Esophagus squamous epithelium (tissue), 5 donors: ENCODE results near the gene APCS. TPM values are rescaled to one million over a fixed set of nuclear protein-coding genes. Genes with fewer than 3 reads are reported as not detected.

Source experiments
- DNase-seq: peaks from one replicate; lab custom pipeline; 2025; lab: John Stamatoyannopoulos, UW
- H3K27ac ChIP-seq, 4 donors: fragments of 200-600 bp; sonication (generic); one replicate each; pipeline ENCODE4 v1.5.1; 2016 to 2019; ENCODE audit warnings: mild to moderate bottlenecking in 1 of 4
- H3K27me3 ChIP-seq, 4 donors: fragments of 200-600 bp; sonication (generic); 1 replicate in 3 of 4; 2 replicates in 1 of 4; pipeline versions ENCODE4 v1.5.1 to v1.6.0; 2017 to 2021; ENCODE audit warnings: antibody characterized with exemption in 1 of 4
- H3K36me3 ChIP-seq, 3 donors: fragments of 200-600 bp; sonication (generic); one replicate each; pipeline ENCODE4 v1.5.1; 2016 to 2019
- H3K4me1 ChIP-seq, 3 donors: fragments of 200-600 bp; sonication (generic); one replicate each; pipeline ENCODE4 v1.5.1; 2017 to 2019
- H3K4me3 ChIP-seq, 4 donors: fragments of 200-600 bp; sonication (generic); 1 replicate in 3 of 4; 2 replicates in 1 of 4; pipeline ENCODE4 v1.5.1; 2016 to 2019; ENCODE audit warnings: mild to moderate bottlenecking in 2 of 4, moderate library complexity in 1 of 4
- H3K9me3 ChIP-seq, 3 donors: fragments of 200-600 bp; sonication (generic); one replicate each; pipeline ENCODE4 v1.5.1; 2016 to 2019
- POLR2A ChIP-seq, 4 donors: fragments of 450-650 bp; IDR thresholded peaks; one replicate each; pipeline ENCODE4 v1.6.1; 2017; ENCODE audit warnings: antibody characterized with exemption in 4 of 4, mild to moderate bottlenecking in 4 of 4, moderate library complexity in 3 of 4
- WGBS, 2 donors: methylation state at CpG; one replicate each; pipeline ENCODE4 v1.1.5; 2018; 5-methylcytosine and 5-hydroxymethylcytosine counted together
- intact Hi-C: fragments of 100-400 bp; cut with DNase I; formaldehyde crosslinking; loops from one replicate; pipeline ENCODE4 v1.15.0; 2022
- total RNA-seq, 4 donors: library from RNA; depleted of rRNA; stranded (reverse); fragments of >200 nt; gene quantifications; one replicate each; pipeline ENCODE4 v1.1.0, GENCODE V29; 2016
- TF ChIP-seq, protein P1 (sequence below), 6 experiments: fragments of 450-650 bp in 4 of 6; fragments of 200-600 bp in 2 of 6; sonication (generic) in 2 of 6; IDR thresholded peaks; one replicate each; pipeline ENCODE4 v1.5.1; 2016 to 2019; ENCODE audit warnings: antibody characterized with exemption in 6 of 6, mild to moderate bottlenecking in 4 of 6, moderate library complexity in 4 of 6
- donor health status: DM: yes; HTN: yes; CAD: no.

Gene APCS
- total RNA-seq, 4 donors from 2014 or later: not detected

DNA sequence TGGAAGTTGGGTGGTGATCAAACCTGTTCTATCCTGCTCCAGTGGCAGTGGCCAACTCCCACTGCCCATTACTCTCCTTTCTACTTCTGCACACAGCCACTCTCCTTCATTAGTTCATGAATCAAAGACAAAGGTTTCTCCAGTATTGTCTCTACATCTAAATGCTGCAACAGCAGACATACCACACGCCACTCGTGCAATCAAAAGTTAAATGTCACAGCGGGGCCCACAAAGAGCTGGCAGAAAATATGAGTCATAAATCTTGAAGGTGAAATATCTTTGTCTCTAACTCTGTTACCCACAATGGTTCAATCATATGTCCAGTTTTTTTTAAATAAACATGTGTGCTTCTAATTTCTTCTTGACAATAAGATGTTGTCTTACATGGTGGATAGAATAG lies 13.3 kb downstream of the APCS start:
- no peaks in the 10 kb centered on the region for H3K36me3 ChIP-seq
- H3K27me3 ChIP-seq: no peaks in the 10 kb centered on the region
- no peaks in the 10 kb centered on the region for H3K4me1 ChIP-seq
- 65 to 78% methylated on average over 3 of the region's 3 CpGs for WGBS, 2 donors
- H3K27ac ChIP-seq: no peak overlapping the region
- no peaks in the 10 kb centered on the region for H3K9me3 ChIP-seq
- H3K4me3 ChIP-seq: no peak overlapping the region
- DNase-seq: no peak
- TF ChIP-seq, protein P1, sequence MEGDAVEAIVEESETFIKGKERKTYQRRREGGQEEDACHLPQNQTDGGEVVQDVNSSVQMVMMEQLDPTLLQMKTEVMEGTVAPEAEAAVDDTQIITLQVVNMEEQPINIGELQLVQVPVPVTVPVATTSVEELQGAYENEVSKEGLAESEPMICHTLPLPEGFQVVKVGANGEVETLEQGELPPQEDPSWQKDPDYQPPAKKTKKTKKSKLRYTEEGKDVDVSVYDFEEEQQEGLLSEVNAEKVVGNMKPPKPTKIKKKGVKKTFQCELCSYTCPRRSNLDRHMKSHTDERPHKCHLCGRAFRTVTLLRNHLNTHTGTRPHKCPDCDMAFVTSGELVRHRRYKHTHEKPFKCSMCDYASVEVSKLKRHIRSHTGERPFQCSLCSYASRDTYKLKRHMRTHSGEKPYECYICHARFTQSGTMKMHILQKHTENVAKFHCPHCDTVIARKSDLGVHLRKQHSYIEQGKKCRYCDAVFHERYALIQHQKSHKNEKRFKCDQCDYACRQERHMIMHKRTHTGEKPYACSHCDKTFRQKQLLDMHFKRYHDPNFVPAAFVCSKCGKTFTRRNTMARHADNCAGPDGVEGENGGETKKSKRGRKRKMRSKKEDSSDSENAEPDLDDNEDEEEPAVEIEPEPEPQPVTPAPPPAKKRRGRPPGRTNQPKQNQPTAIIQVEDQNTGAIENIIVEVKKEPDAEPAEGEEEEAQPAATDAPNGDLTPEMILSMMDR (IDR thresholded peaks at IDR 0.05): no peak
- no peak for TF ChIP-seq POLR2A (IDR thresholded peaks at IDR 0.05)
- intact Hi-C loops: no loop called here

DNA sequence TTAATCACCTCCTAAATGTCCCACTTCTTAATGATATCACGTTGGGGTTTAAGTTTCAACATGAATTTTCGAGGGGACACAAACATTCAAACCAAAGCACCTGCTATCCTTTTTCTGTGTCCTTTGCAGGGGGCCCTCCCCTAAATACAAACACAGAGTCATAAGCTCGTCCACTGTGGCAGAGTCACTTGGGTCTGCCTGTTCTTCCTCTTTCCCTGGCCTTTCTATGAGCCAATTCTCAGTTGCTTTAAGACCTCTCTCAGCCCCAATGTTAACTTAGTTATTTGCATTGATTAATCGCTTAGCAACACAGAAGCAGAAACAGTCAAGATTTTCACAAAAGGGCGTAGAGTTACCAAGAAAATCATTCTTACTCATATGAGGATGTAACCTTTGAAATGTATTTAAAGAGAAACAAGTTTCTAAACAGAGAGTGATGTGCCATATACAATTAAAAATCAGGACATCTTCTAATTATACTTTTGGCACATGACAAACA lies 14.9 kb downstream of the APCS start:
- no peaks in the 10 kb centered on the region for H3K27me3 ChIP-seq
- no peaks in the 10 kb centered on the region for H3K9me3 ChIP-seq
- no peak for DNase-seq
- 38 to 44% methylated on average over 5 of the region's 5 CpGs for WGBS, 2 donors
- no peaks in the 10 kb centered on the region for H3K4me1 ChIP-seq
- no peak overlapping the region for H3K4me3 ChIP-seq
- H3K27ac ChIP-seq: no peak overlapping the region
- no peaks in the 10 kb centered on the region for H3K36me3 ChIP-seq
- TF ChIP-seq, protein P1 (IDR thresholded peaks at IDR 0.05): no peak
- TF ChIP-seq POLR2A (IDR thresholded peaks at IDR 0.05): no peak
- intact Hi-C loops: no loop called here

DNA sequence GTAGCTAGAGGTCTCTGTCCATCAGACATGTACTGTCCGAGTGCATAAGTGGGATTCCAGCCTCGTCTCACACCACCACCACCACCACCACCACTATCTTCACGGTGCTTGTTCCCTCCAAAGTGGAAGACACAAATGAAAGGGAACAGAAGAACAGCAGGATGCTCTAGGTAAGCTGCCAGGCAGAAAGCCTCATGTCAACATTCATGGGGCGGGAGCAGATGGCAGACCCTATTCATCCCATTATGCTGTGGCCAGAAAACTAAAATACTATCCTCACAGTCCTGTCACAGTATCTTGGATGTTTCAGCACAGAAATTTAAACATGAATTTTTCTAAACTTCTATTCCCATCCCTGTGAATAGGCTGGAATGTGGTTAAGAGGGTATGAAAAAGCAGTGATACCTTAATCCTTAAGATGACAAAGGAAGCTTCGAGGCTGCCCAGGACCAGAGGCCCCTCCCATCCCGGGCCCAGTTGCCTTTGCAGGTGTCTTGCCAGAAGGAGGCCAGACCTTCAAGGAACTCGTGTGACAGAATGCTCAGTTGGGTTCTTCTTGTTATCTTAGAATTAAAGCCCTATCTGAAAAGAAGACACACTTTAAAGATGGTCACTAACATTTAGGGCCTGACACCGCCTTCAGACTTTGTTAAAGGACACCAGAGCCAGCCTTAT lies 24.7 kb downstream of the APCS start:
- H3K36me3 ChIP-seq: no peaks in the 10 kb centered on the region
- no peaks in the 10 kb centered on the region for H3K9me3 ChIP-seq
- no peak overlapping the region for H3K4me3 ChIP-seq
- no peak for DNase-seq
- intact Hi-C loops: no loop called here
- H3K27ac ChIP-seq: no peak overlapping the region
- H3K27me3 ChIP-seq: no peaks in the 10 kb centered on the region
- no peaks in the 10 kb centered on the region for H3K4me1 ChIP-seq
- WGBS, 2 donors: 42 to 54% methylated on average over 5 to 8 of the region's 8 CpGs
- TF ChIP-seq, protein P1 (IDR thresholded peaks at IDR 0.05): no peak
- no peak for TF ChIP-seq POLR2A (IDR thresholded peaks at IDR 0.05)

DNA sequence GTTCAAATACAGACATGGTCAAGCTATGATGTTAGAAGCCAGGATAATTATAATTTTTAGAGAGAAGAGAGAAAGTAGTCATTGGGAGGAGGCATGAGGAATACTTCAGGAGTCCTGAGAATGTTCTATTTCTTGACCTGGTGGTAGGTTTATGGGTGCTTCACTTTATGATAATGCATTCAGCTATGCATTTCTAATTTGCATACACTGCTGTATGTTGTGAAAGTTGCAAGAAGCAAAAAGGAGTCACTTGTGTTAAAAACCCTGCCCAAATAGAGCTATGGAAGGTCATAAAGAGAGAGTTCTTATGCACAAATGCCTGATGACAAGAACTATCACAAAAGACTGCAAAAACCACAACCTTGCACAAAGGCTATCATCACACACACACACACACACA lies 45.3 kb downstream of the APCS start:
- no peaks in the 10 kb centered on the region for H3K36me3 ChIP-seq
- H3K4me1 ChIP-seq: no peaks in the 10 kb centered on the region
- intact Hi-C loops: no loop called here
- H3K27ac ChIP-seq: no peak overlapping the region
- TF ChIP-seq POLR2A (IDR thresholded peaks at IDR 0.05): no peak
- TF ChIP-seq, protein P1 (IDR thresholded peaks at IDR 0.05): no peak
- no peak for DNase-seq
- H3K4me3 ChIP-seq: no peak overlapping the region
- H3K27me3 ChIP-seq: no peaks in the 10 kb centered on the region
- H3K9me3 ChIP-seq: no peaks in the 10 kb centered on the region

Other genes with a start within 250 kb of the APCS start
- not detected for gene OR10J4, start 155.6 kb upstream of the APCS start, total RNA-seq
- not detected for gene OR10J1, start 148.1 kb upstream of the APCS start, total RNA-seq
- gene OR10J5, start 51.8 kb upstream of the APCS start, total RNA-seq: not detected
- gene CRP, start 126.8 kb downstream of the APCS start, total RNA-seq: not detected
- 100 to 1,000 TPM in 1 of 4 donors, 10 to 100 TPM in 3; 65.2 to 103 (median 91.3) TPM for gene DUSP23, start 193.1 kb downstream of the APCS start, total RNA-seq
- gene FCRL6, start 214.5 kb downstream of the APCS start, total RNA-seq: under 1 TPM in 1 of 4 donors, not detected in 3; 0.76 TPM
- gene SLAMF8, start 239.0 kb downstream of the APCS start, total RNA-seq: 1 to 10 TPM in 2 of 4 donors, under 1 TPM in 2; 0.49 to 9.0 (median 3.1) TPM